Heart left ventricle (tissue), 16 donors: Measurements from ENCODE around the gene POLR3B. TPM values are rescaled to one million over a fixed set of nuclear protein-coding genes. Genes with fewer than 3 reads are reported as not detected.
"Not testable (repeated sequence)": the region's sequence is repeated elsewhere in the genome, so short reads cannot be mapped to it uniquely, and the experiment has no call there.

Source experiments
- ATAC-seq, 4 donors: fragments of 200-7000 bp; cut with Tn5 transposase; one replicate each; pipeline ENCODE4 v1.9.1; 2020 to 2022; ENCODE audit warnings: moderate library complexity in 4 of 4, mild to moderate bottlenecking in 3 of 4, moderate number of reproducible peaks in 1 of 4
- DNase-seq, 5 donors: peaks; one replicate each; pipeline ENCODE4 v3.0.0-alpha.2; 2020
- H3K27ac ChIP-seq, 12 donors: fragments of 200-600 bp; sonication (generic) in 4 of 12; one replicate each; pipeline versions ENCODE4 v1.5.0 to v1.8.0; 2016 to 2022; ENCODE audit warnings: mild to moderate bottlenecking in 2 of 12
- H3K27me3 ChIP-seq, 9 donors: fragments of 200-600 bp; sonication (generic) in 2 of 9; one replicate each; pipeline versions ENCODE4 v1.5.1 to v1.8.0; 2016 to 2022; ENCODE audit warnings: mild to moderate bottlenecking in 3 of 9
- H3K36me3 ChIP-seq, 9 donors: fragments of 200-600 bp; sonication (generic) in 2 of 9; one replicate each; pipeline versions ENCODE4 v1.5.0 to v1.8.0; 2018 to 2022; ENCODE audit warnings: mild to moderate bottlenecking in 2 of 9
- H3K4me1 ChIP-seq, 12 donors: fragments of 200-600 bp; sonication (generic) in 4 of 12; one replicate each; pipeline versions ENCODE4 v1.5.0 to v1.8.0; 2016 to 2022; ENCODE audit warnings: mild to moderate bottlenecking in 3 of 12
- H3K4me3 ChIP-seq, 12 donors: fragments of 200-600 bp; sonication (generic) in 4 of 12; one replicate each; pipeline versions ENCODE4 v1.5.0 to v1.8.0; 2017 to 2022; ENCODE audit warnings: mild to moderate bottlenecking in 9 of 12, moderate library complexity in 4 of 12
- H3K9me3 ChIP-seq, 12 donors: fragments of 200-600 bp; sonication (generic) in 4 of 12; one replicate each; pipeline versions ENCODE4 v1.5.0 to v1.8.0; 2016 to 2022; ENCODE audit warnings: mild to moderate bottlenecking in 1 of 12
- CTCF ChIP-seq, 12 donors: fragments of 200-600 bp; sonication (generic) in 4 of 12; IDR thresholded peaks; one replicate each; pipeline versions ENCODE4 v1.5.0 to v1.8.0; 2018 to 2022; ENCODE audit warnings: antibody characterized with exemption in 12 of 12, mild to moderate bottlenecking in 5 of 12
- POLR2A ChIP-seq, 2 donors: fragments of 450-650 bp; IDR thresholded peaks; one replicate each; pipeline ENCODE4 v1.6.1; 2017; ENCODE audit warnings: antibody characterized with exemption in 2 of 2, mild to moderate bottlenecking in 2 of 2, moderate library complexity in 2 of 2
- WGBS, 4 donors: extraction: QIAGEN DNeasy Blood & Tissue Kit in 2 of 4; methylation state at CpG; one replicate each; pipeline versions ENCODE4 v1.1.5 to v1.1.7; 2013 to 2018; 5-methylcytosine and 5-hydroxymethylcytosine counted together
- intact Hi-C, 10 donors: fragments of 100-400 bp; cut with DNase I; formaldehyde crosslinking; loops; one replicate each; pipeline versions ENCODE4 v1.11.1 to v1.14.2; 2022
- polyA plus RNA-seq, 2 donors: library from polyadenylated mRNA; stranded (reverse); fragments of 200-250 nt; gene quantifications; one replicate each; pipeline ENCODE4 v1.2.3, GENCODE V29; 2013
- total RNA-seq, 9 donors: library from RNA; depleted of rRNA in 2 of 9; stranded (reverse); fragments of >200 nt in 2 of 9; fragmentation: NEBNext Ultra II Directional in 3 of 9; extraction: Animal tissue kit (Norgen Biotek cat#: 25700) in 3 of 9; gene quantifications; one replicate each; pipeline versions ENCODE4 v1.1.0 to v1.2.4, GENCODE V29; 2016 to 2023
- donor health status: ischemic (EF 13 %, LVEDD 7.1; RV severe dilation, severe dysfunction).
- donor health status: healthy with polysubstance abuse.
- donor health status: DM: no; HTN: yes; CAD: no.
- donor health status: DM: no; HTN: no; CAD: no.
- donor health status: ischemic (EF 25% LVEDD 6.9; RV normal size, moderate dysfunction).
- donor health status: ischemic (EF 25% LVEDD 5.7; RV mildly dilated, moderate dysfunction).
- donor health status: healthy.
- donor health status: DM: yes; HTN: yes; CAD: no.
- donor health status: ischemic (EF 35%, LVEDD 5.7; RV mildly dilated, moderate dysfunction).
- donor health status: nonischemic (EF 11% LVEDD 7.7; RV severe dilation, severe dysfunction).
- donor health status: DM: yes; HTN: yes; CAD: no.
- donor health status: PGD.
- donor health status: ischemic (EF 29% LVEDD 5.4; RV normal size, mild dysfunction).
- donor health status: nonischemic (EF 23%, LVEDD 6.1; RV moderate dilation, normal function).

The POLR3B gene
- total and polyA plus RNA-seq, 11 donors: 2.5 to 12.3 (median 9.1) TPM

- peaks cover 4 to 74% (median 65%) of the 10 kb centered on the region in 12 donors for H3K4me1 ChIP-seq
These were observed 47.7 kb upstream of the POLR3B start for GRCh38 chr12:106309671-106310505.

GRCh38 chr12:106310687-106311086 lies 46.9 kb upstream of the POLR3B start:
- TF ChIP-seq POLR2A (IDR thresholded peaks at IDR 0.05) (no peak), CTCF (IDR thresholded peaks at IDR 0.05) (no peak)
- peaks cover 0 to 66% (median 35%) of the 10 kb centered on the region in 9 donors for H3K36me3 ChIP-seq
- ATAC-seq (peak in 3 of 4 donors; percentile 29 to 36 (median 30)), DNase-seq (no peak)
- intact Hi-C loops: loop anchor here in 1 of 10 donors (5.0 kb wide), 1 partner anchor 532 kb away; no protein-coding TSS in a partner anchor
- no peaks in the 10 kb centered on the region for H3K27me3 ChIP-seq
- peak overlapping the region in 9 of 12 donors; percentile 11 to 100 (median 52) for H3K27ac ChIP-seq
- H3K4me1 ChIP-seq: peaks cover 4 to 71% (median 57%) of the 10 kb centered on the region in 12 donors
- 60 to 81% (median 67%) methylated on average over 5 of the region's 5 CpGs for WGBS, 4 donors
- no peaks in the 10 kb centered on the region for H3K9me3 ChIP-seq
- no peak overlapping the region for H3K4me3 ChIP-seq

More at GRCh38 chr12:106309671-106310505, 47.7 kb upstream of the POLR3B start:
- intact Hi-C loops: loop anchor here in 7 of 10 donors (5.0 to 10.0 kb wide), 4 partner anchors 32 to 532 kb away; partner anchors contain the start of gene CKAP4 (in 1 of the 7)
- DNase-seq: peak in 2 of 5 donors; percentile 35 to 39
- WGBS, 4 donors: 53 to 61% (median 56%) methylated on average over 7 of the region's 7 CpGs
- no peaks in the 10 kb centered on the region for H3K27me3 ChIP-seq
- H3K9me3 ChIP-seq: no peaks in the 10 kb centered on the region
- H3K27ac ChIP-seq: peak overlapping the region in 11 of 12 donors; percentile 11 to 100 (median 52)
- H3K4me3 ChIP-seq: no peak overlapping the region
- TF ChIP-seq CTCF (IDR thresholded peaks at IDR 0.05): no peak
- TF ChIP-seq POLR2A (IDR thresholded peaks at IDR 0.05): no peak
- H3K36me3 ChIP-seq: peaks cover 0 to 58% (median 27%) of the 10 kb centered on the region in 9 donors
- peak in 3 of 4 donors; percentile 13 to 47 (median 28) for ATAC-seq

- DNase-seq (no peak), ATAC-seq (peak in 1 of 4 donors; percentile 12)
- 39 to 54% (median 44%) methylated on average over 7 to 8 of the region's 8 CpGs for WGBS, 4 donors
- Histone ChIP-seq H3K4me1 (peaks cover 4 to 69% (median 52%) of the 10 kb centered on the region in 12 donors), H3K9me3 (no peaks in the 10 kb centered on the region), H3K36me3 (peaks cover 0 to 67% (median 36%) of the 10 kb centered on the region in 9 donors), H3K27ac (peak overlapping the region in 9 of 12 donors; percentile 4 to 100 (median 51)), H3K4me3 (no peak overlapping the region), H3K27me3 (no peaks in the 10 kb centered on the region)
- no peak for TF ChIP-seq CTCF (IDR thresholded peaks at IDR 0.05)
- no peak for TF ChIP-seq POLR2A (IDR thresholded peaks at IDR 0.05)
- intact Hi-C loops: loop anchor here in 1 of 10 donors (5.0 kb wide), 1 partner anchor 531 kb away; no protein-coding TSS in a partner anchor
These were observed 46.4 kb upstream of the POLR3B start for GRCh38 chr12:106311139-106311538.

- H3K9me3 ChIP-seq, H3K27me3 ChIP-seq, ATAC-seq, DNase-seq, H3K4me3 ChIP-seq, H3K27ac ChIP-seq: not testable (repeated sequence)
- WGBS, 4 donors: 64 to 82% (median 77%) methylated on average over 4 of the region's 4 CpGs
- intact Hi-C loops: loop anchor here in 1 of 10 donors (5.0 kb wide), 1 partner anchor 529 kb away; no protein-coding TSS in a partner anchor
- Histone ChIP-seq H3K36me3 (peaks cover 0 to 75% (median 54%) of the 10 kb centered on the region in 9 donors), H3K4me1 (peaks cover 0 to 62% (median 37%) of the 10 kb centered on the region in 12 donors)
These were observed 44.1 kb upstream of the POLR3B start for GRCh38 chr12:106313413-106313812.
